ENCODE data around the gene KLF15.

KLF15 gene

DNA sequence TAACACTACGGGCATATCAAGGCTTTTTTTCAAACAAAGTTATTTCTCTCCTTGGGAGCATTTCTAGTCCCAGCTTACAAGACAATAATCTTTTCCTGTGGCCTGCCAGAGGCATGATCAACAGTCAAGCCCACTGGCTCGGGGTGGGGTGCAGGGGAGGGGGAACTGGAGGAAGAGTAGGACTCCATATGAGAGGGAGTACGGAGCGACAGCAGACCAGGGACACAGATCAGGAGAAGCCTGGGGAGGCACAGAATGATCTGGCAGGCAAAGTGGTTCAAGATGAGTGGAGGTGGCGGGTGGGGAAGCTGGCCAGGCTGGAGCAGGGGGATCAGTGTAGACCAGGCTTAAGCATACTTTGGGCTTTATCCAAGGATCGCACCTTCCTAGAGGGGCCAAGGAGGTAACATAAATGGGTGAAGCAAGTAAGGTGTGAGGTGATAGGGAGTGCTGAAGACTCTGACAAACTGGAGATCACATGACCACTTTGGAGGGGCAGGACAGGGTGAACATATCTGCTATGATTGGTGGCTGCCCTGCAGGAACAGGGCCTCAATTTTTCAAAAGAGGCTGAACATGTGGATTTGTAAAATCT is 37.4 kb downstream of the KLF15 start:
- no peak for DNase-seq

DNA sequence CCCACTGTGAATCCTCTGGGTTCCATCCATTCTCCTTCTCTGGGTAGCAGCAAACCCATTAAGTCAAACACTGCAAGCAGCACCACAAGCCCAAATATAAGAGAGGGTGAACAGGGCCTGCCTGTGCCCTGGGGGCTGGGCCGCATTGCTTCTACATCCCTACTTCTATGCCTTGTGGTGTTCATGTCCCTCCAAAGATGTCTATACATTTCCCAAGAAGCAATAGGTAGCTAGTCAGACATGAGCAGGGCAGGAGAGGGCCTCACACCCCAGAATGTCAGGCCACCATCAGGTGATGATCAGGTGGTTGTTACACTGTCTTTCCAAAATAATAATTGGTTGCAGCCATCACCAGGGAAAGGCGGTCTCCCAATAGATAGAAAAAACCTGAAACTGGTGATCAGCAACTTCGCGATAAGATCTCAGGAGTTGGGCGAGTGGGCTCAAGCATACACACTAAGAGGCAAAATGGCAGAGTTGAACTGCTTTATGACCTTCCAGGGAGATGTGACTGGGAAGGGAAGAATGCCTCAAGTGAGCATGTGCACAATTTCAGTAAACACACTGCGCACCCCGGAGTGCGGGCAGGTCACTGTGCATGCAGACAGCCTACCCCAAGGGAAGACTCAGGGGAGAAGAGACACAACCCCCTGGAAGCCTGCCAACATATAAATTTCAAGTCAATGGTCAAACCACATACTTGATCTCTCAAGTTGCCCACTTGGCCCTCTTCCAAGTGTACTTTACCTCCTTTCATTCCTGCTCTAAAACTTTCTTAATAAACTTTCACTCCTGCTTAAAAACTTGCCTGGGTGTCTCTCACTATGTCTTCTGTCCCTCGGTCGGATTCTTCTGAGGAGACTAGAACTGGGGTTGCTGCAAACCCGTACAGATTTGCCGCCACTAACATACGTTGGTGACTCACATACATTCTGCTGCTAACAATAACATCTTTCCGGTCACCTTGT is 39.9 kb downstream of the KLF15 start:
- DNase-seq = no peak

DNA sequence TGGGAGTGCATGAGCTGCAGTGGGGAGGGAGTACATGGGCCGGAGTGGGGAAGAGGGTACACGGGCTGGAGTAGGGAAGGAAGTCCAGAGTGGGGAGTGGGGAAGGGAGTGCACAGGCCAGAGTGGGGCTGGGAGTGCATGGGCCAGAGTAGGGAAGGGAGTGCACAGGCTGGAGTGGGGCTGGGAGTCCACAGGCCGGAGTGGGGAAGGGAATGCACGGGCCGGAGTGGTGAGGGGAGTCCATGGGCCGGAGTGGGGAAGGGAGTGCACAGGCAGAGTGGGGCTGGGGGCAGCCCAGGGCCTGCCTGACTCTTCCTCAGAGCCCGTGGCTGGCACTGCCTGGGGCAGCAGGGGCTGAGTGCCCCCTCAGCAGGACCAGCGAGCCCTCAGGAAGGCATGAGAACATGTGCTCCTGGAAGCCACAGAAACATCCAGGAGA is 40.7 kb downstream of the KLF15 start:
- no peak for DNase-seq

DNA sequence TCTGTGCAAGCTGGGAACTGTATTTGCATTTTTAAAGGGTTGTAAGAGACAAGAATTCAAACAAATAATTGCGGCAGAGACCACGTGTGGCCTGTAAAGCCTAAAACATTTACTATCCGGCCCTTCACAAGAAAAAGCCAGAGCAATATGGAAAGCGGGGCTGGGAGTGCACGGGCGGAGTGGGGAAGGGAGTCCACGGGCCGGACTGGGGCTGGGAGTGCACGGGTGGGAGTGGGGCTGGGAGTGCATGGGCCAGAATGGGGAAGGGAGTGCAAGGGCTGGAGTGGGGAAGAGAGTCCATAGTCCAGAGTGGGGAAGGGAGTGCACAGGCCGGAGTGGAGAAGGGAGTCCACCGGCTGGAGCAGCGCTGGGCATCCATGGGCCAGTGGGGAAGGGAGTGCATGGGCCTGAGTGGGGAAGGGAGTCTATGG is 41.2 kb downstream of the KLF15 start:
- DNase-seq = no peak

GRCh38 chr3:126314790-126315658 is 42.2 kb downstream of the KLF15 start:
- no peak for DNase-seq

- DNase-seq = no peak
These were observed 42.9 kb downstream of the KLF15 start for GRCh38 chr3:126314305-126314789.

DNA sequence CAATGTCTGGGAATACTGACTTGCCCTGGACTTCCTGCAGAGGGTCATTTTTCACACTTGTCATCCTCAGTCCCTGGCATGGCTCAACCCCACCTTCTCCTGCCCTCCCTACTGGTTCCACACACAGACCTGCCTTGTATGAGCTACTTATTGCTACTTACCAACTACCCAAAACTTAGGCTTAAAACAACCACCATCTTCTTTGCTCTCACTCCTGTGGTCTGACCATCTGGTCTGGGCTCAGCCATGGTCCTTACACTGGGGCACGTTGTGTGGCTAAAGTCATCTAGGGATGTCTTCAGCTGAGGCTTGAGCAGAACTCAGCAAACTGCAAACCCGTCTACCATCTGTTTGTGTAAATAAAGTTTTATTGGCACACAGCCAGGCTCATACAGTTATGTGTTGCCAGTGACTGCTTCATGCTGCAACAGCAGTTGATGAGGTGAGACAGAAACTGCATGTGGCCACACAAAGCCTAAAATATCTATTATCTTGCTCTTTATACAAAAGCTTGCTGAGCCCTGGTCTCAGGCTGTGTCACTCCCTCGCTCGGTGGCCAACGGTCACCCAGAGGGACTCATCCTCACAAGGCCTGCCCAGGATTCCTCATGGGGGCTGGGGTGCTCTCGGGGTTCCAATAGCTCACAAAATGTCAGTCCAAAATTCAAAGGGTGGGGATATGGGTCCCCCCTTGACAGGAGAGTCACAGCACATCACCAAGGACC is 43.5 kb downstream of the KLF15 start:
- peak; percentile 1 for DNase-seq

GRCh38 chr3:126313166-126313565 is 44.0 kb downstream of the KLF15 start:
- no peak for DNase-seq

GRCh38 chr3:126312341-126312740 is 44.9 kb downstream of the KLF15 start:
- DNase-seq = no peak

DNA sequence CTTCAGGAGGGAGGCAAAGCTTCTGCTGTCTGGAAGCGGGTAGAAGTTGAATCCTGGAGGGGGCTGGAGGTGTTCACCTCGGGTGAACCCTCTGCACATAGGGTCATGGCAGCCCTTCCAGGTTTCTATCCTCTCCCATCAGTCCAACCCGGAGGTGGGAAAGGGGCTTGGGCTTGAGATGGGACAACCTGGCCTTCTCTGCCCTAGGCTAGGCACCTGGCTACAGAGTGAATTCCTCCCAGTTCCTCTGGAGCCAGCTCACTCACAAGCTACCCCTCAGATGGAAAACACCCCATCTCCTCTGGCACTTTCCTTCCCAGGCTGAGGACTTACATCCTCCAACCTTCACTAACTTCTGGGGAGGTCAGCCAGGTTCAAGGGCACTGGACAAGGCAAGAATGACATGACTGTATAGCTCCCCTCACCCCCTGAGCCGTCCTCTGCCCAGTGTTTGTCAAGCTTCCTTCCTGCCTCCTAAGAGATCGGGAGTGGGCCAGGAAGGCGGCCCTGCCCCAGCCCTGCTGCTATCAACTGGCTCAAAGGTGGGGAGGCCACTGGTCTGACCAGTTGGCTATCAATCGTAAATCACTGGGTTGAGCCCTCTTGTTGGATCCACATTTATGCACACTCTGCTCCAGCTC is 45.8 kb downstream of the KLF15 start:
- DNase-seq = no peak

GRCh38 chr3:126310816-126311215 is 46.4 kb downstream of the KLF15 start:
- DNase-seq = no peak

DNA sequence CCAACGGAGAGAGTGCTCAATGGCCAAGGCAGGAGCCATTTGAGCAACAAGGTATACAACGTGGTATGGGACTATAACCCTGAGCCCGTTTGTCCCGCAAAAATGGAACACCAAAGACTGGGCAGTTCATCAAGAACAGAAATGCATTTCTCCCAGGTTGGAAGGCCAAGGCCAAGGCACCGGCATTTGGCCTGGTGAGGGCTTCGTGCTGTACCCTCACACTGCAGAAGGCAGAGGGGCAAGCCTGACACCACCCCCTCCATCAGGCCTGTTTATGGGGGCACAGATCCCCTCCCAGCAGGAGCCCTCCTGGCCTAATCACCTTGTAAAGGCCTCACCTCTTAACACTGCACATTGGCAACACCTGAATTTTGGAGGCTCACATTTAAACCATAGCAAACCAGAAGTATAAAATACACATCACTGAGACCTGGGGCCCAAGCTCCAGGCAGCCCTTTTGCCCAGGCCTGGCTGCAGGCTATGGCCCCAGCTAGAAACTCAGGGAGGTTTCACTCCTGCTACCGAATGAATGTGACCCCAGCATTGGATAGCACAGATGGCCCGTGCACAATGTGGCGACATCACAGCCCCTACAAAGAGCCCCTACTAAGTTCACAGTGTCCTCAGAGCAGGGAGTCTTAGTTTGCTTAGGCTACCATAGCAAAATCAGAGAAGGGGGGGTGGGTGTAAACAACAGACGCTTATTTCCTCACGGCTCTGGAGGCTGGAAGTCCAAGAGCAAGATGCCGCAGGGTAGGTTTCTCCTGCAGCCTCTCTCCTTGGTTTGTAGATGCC is 47.1 kb downstream of the KLF15 start:
- no peak for DNase-seq

DNA sequence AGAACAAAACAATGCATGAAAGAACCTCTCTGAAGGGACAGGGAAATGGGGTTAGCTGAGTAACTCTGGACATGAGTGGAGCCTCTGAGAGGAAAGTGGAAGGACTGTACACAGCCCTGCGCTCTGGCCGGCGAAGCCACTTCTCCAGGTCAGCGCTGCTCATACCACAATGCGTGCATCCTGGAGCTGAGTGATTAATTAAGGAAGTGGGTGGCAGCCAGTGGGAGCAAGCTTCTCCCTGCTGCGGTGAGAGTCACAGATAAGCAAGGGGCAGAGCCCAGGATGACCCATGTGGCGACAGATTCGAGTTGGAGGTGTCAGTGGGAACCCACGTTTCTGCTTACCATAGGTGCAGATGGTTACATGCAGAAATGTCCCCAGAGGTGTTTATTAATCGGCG is 48.0 kb downstream of the KLF15 start:
- DNase-seq = no peak

DNA sequence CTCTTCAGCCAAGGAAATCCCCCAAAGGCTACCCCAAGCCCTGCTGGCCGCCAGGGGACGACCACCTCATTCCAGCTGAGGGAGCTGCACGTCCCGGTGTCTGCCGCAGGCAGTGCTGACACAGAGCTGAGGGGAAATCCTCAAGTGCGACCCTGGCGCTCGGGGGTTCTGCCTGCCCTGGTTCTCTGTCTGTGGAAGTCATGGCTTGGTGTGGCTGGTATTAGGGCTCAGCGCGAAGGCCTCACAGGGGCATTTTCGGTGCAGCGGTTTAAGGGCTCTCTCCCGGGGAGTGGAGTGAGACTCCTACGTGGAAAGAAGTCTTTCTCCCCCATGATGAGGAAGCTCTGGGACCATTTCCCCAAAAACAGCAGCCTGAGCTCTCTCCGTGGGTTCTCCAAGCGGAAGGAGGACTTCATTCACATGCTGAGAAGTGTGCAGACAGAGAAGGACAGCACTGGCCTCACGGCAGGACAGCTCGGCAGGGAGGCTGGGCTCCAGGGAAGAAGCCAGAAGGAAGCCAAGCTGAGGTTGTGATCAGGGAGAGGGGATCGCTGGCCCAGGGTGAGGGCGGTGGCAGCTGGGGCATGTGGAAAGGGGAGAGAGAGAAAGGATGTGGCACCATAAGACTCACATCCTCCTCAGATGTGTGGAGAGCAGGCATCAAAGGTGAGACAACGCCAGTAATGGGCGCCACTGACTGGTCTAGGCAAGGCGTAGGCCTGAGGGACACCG is 48.6 kb downstream of the KLF15 start:
- no peak for DNase-seq

- no peak for DNase-seq
These were observed 49.4 kb downstream of the KLF15 start for GRCh38 chr3:126307591-126308393.

DNA sequence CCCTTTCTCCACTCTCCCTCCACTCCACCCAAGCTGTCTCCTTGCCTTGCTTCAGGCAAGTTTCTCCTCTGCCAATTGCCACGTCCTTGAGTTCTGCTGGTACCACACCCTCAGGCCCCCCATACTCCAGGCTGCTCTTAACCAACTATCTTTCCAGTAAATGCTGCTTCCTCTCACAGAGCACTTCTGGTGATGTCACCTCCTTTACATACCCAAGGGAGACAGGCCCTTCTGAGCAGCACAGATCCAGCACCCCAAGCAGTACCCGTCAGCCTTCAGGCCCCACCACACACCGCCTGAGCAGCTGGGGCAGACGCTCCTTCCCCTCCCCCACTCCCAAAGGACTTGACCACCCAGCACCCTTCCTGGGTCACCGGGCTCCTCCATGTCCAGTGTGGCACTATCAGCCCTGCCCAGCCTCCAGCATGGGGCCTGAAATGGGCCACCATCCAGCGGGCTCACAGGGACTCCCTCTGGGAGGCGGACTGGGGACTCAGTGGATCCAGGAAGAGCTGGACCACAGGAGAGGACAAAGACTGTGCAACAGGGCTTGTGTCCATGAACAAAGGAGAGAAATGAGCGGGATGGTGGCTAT is 50.2 kb downstream of the KLF15 start:
- no peak for DNase-seq

DNA sequence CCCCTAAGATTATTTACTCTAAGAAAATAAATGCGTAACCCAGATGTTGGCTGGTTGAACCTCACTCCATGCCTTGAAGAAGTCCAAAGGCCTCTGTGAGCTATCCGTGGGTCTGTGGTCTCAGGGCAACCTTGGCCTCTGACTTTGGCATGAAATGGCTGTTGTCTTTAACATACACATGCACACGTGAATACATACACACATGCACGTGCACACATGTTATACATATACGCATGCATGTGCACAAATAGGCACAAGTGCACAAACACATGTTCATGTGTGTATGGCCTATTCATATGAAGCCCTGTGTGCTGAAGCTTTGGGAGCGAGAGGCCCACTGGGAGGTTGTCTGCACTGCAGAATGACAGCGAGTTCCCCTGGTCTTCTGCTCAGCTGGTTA is 50.8 kb downstream of the KLF15 start:
- no peak for DNase-seq

GRCh38 chr3:126305427-126305826 is 51.8 kb downstream of the KLF15 start:
- no peak for DNase-seq

- DNase-seq = no peak
These were observed 52.5 kb downstream of the KLF15 start for GRCh38 chr3:126304704-126305103.

All from NCI-H2171 (cell line).